Kidney (tissue), 22 donors: Measurements from ENCODE around the gene ADGRE2. TPM values are rescaled to one million over a fixed set of nuclear protein-coding genes. Genes with fewer than 3 reads are reported as not detected.
"Not testable (repeated sequence)": the region's sequence is repeated elsewhere in the genome, so short reads cannot be mapped to it uniquely, and the experiment has no call there.

Experiments used
- DNase-seq, 5 donors: peaks; one replicate each; pipeline ENCODE4 v3.0.0-alpha.2; 2013 to 2020
- FAIRE-seq: peaks from 2 replicates; lab custom pipeline; 2012; peaks lifted over from hg19 to GRCh38; lab: Jason Lieb, UNC
- H3K27ac ChIP-seq, 2 donors: one replicate each; pipeline ENCODE4 v1.7.0; 2013; ENCODE audit warnings: low read depth in 2 of 2, low read length in 2 of 2, inconsistent platforms in 1 of 2
- H3K27me3 ChIP-seq: one replicate; pipeline ENCODE4 v1.7.1; 2013; ENCODE audit warnings: low read length, inconsistent platforms; ENCODE audit not compliant: control insufficient read depth, insufficient read depth
- H3K36me3 ChIP-seq, 3 donors: one replicate each; pipeline versions ENCODE4 v1.7.0 to v1.7.1; 2013; ENCODE audit warnings: low read length in 3 of 3, control low read depth in 1 of 3, inconsistent platforms in 1 of 3; ENCODE audit not compliant: insufficient read depth in 3 of 3, control insufficient read depth in 2 of 3
- H3K4me1 ChIP-seq, 3 donors: one replicate each; pipeline versions ENCODE4 v1.7.0 to v1.7.1; 2013; ENCODE audit warnings: low read length in 3 of 3, inconsistent platforms in 1 of 3, low read depth in 1 of 3; ENCODE audit not compliant: control insufficient read depth in 2 of 3, insufficient read depth in 2 of 3
- H3K4me3 ChIP-seq, 3 donors: one replicate each; pipeline versions ENCODE4 v1.7.0 to v1.8.1; 2013; ENCODE audit warnings: low read length in 3 of 3, control low read depth in 1 of 3, inconsistent platforms in 1 of 3
- H3K9ac ChIP-seq, 3 donors: one replicate each; pipeline versions ENCODE4 v1.7.0 to v1.7.1; 2013; ENCODE audit warnings: low read length in 3 of 3, control low read depth in 1 of 3, inconsistent platforms in 1 of 3
- H3K9me3 ChIP-seq, 3 donors: one replicate each; pipeline versions ENCODE4 v1.7.0 to v1.7.1; 2013; ENCODE audit warnings: low read length in 3 of 3, control low read depth in 1 of 3, inconsistent platforms in 1 of 3; ENCODE audit not compliant: control insufficient read depth in 2 of 3, insufficient read depth in 1 of 3
- CTCF ChIP-seq: IDR thresholded peaks from 3 replicates; pipeline ENCODE4 v1.5.1; 2012; ENCODE audit warnings: mild to moderate bottlenecking, moderate library complexity, borderline replicate concordance; ENCODE audit not compliant: insufficient read depth; ENCODE audit errors: extremely low read depth
- intact Hi-C: fragments of 100-400 bp; cut with DNase I; formaldehyde crosslinking; loops from one replicate; pipeline ENCODE4 v1.11.1; 2022
- long read RNA-seq, 10 donors: library from polyadenylated mRNA in 1 of 10; unstranded in 1 of 10; transcript quantifications; one replicate each; pipeline ENCODE4 v2.0.0 and lab custom pipeline, GENCODE V29; 2021 to 2026
- polyA plus RNA-seq: library from polyadenylated mRNA; stranded (reverse); fragments of 350-450 nt; fragmentation: Illumina TruSeq; extraction: RNeasy Lipid Tissue Mini Kit (QIAGEN cat#74804); gene quantifications from one replicate; pipeline ENCODE4 v1.2.3, GENCODE V29; 2014; ENCODE audit warnings: low read depth, low replicate concordance; ENCODE audit not compliant: insufficient read depth
- total RNA-seq: library from RNA; stranded (reverse); fragmentation: NEBNext Ultra II Directional; extraction: Animal tissue kit (Norgen Biotek cat#: 25700); gene quantifications from one replicate; pipeline ENCODE4 v1.2.1, GENCODE V29; 2021
- donor health status: control.
- donor health status: control.
- donor health status: control.
- donor health status: control.
- donor health status: control.
- donor health status: DM: yes; HTN: yes; CAD: no.
- donor health status: Normal renal cell carcinoma (clear cell type).

The ADGRE2 gene
- total RNA-seq = 10.4 TPM
- polyA plus RNA-seq = 0.15 TPM
- long read RNA-seq, donor 1 = 0 reads
- long read RNA-seq, donor 2 = 0 reads
- long read RNA-seq, donor 3 = 0 reads
- long read RNA-seq, donor 4 = 0 reads
- long read RNA-seq, donor 5 = 0 reads
- long read RNA-seq, donor 6 = 0 reads
- long read RNA-seq, donor 7, partial matches to known transcripts = 0 of 2 reads
- long read RNA-seq, donor 7, other reads (novel, unspliced or antisense) = 1 of 2 reads
- long read RNA-seq, donor 8 = 0 reads
- long read RNA-seq, donor 9 = 0 reads
- long read RNA-seq, donor 10 = 0 reads

GRCh38 chr19:14778110-14778845, at the start of gene ADGRE2:
Gene ADGRE2 (minus strand): TSS chr19:14778560. CDS start chr19:14776756, 1,804 bp downstream.
- H3K9me3 ChIP-seq, H3K36me3 ChIP-seq, H3K4me1 ChIP-seq, H3K4me3 ChIP-seq, H3K27ac ChIP-seq, FAIRE-seq, H3K9ac ChIP-seq, H3K27me3 ChIP-seq, intact Hi-C loops: not testable (repeated sequence)
- DNase-seq = peak in 1 of 5 donors; percentile 11

- no peak for FAIRE-seq
Observed at GRCh38 chr19:14826006-14826405, 47.6 kb upstream of the ADGRE2 start.

GRCh38 chr19:14821937-14822336, 43.6 kb upstream of the ADGRE2 start:
- Histone ChIP-seq H3K27me3 (no peaks in the 10 kb centered on the region), H3K9ac (no peak overlapping the region), H3K4me3 (no peak overlapping the region), H3K9me3 (peaks cover 0 to 4% (median 0%) of the 10 kb centered on the region in 3 donors), H3K27ac (no peak overlapping the region), H3K36me3 (no peaks in the 10 kb centered on the region), H3K4me1 (no peaks in the 10 kb centered on the region)
- DNase-seq = no peak
- TF ChIP-seq CTCF = no peak
- FAIRE-seq = no peak
- intact Hi-C loops = no loop called here

More at GRCh38 chr19:14826006-14826405, 47.6 kb upstream of the ADGRE2 start:
- Histone ChIP-seq H3K9ac (no peak overlapping the region), H3K9me3 (peaks cover 0 to 4% (median 0%) of the 10 kb centered on the region in 3 donors), H3K27ac (no peak overlapping the region), H3K4me1 (no peaks in the 10 kb centered on the region), H3K36me3 (no peaks in the 10 kb centered on the region), H3K27me3 (no peaks in the 10 kb centered on the region), H3K4me3 (no peak overlapping the region)
- intact Hi-C loops = no loop called here
- no peak for TF ChIP-seq CTCF
- DNase-seq = no peak

- no peak for DNase-seq
- no peak for TF ChIP-seq CTCF
- intact Hi-C loops = no loop called here
- H3K36me3 ChIP-seq = no peaks in the 10 kb centered on the region
- no peaks in the 10 kb centered on the region for H3K4me1 ChIP-seq
- no peaks in the 10 kb centered on the region for H3K27me3 ChIP-seq
- H3K9me3 ChIP-seq = no peaks in the 10 kb centered on the region
- H3K9ac ChIP-seq = no peak overlapping the region
- H3K4me3 ChIP-seq = no peak overlapping the region
- FAIRE-seq = no peak
- no peak overlapping the region for H3K27ac ChIP-seq
Observed at GRCh38 chr19:14818588-14818987, 40.2 kb upstream of the ADGRE2 start.
